Activated CD8-positive, alpha-beta T cell treated with anti-CD3 and anti-CD28 coated beads for 36 hours (primary cell): ENCODE data around the gene DNAH6. TPM values are rescaled to one million over a fixed set of nuclear protein-coding genes. Genes with fewer than 3 reads are reported as not detected.
"Not testable (repeated sequence)": the region's sequence is repeated elsewhere in the genome, so short reads cannot be mapped to it uniquely, and the experiment has no call there.

Experiments used
- ATAC-seq: fragments of 200-7000 bp; cut with Tn5 transposase; one replicate; pipeline ENCODE4 v1.10.0; 2021; ENCODE audit warnings: mild to moderate bottlenecking, moderate library complexity
- CTCF ChIA-PET: fragments of 350-600 bp; sonication (Branson Sonifier 250); formaldehyde crosslinking; loops from one replicate; lab custom pipeline; 2021; ENCODE audit warnings: antibody characterized with exemption; lab: Charles Lee
- POLR2A ChIA-PET: fragments of 350-600 bp; sonication (Branson Sonifier 250); formaldehyde crosslinking; loops from one replicate; lab custom pipeline; 2021; ENCODE audit warnings: antibody characterized with exemption; lab: Charles Lee
- DNase-seq: peaks from one replicate; pipeline ENCODE4 v3.0.0-alpha.2; 2020
- H3K27ac Mint-ChIP-seq: one replicate; pipeline ENCODE4 v1.8.0; 2021; ENCODE audit warnings: mild to moderate bottlenecking, mixed read lengths
- H3K27me3 Mint-ChIP-seq: one replicate; pipeline ENCODE4 v1.8.0; 2021; ENCODE audit warnings: mixed read lengths
- H3K36me3 Mint-ChIP-seq: one replicate; pipeline ENCODE4 v1.8.0; 2021; ENCODE audit warnings: low read depth, mixed read lengths
- H3K4me1 Mint-ChIP-seq: one replicate; pipeline ENCODE4 v1.8.0; 2021; ENCODE audit warnings: low read depth, mixed read lengths
- H3K4me3 Mint-ChIP-seq: one replicate; pipeline ENCODE4 v1.8.0; 2021; ENCODE audit warnings: mild to moderate bottlenecking, moderate library complexity, mixed read lengths
- H3K9me3 Mint-ChIP-seq: one replicate; pipeline ENCODE4 v1.8.0; 2021; ENCODE audit warnings: mixed read lengths
- intact Hi-C: fragments of 100-400 bp; cut with micrococcal nuclease; formaldehyde crosslinking; loops from one replicate; pipeline ENCODE4 v1.10.0; 2022
- total RNA-seq, 2 experiments: library from RNA; stranded (reverse); gene quantifications; one replicate each; pipeline ENCODE4 v1.2.3, GENCODE V29; 2021
- TF ChIP-seq, protein P1 (sequence below): fragments of 200-600 bp; IDR thresholded peaks from one replicate; pipeline ENCODE4 v1.8.0; 2022; ENCODE audit warnings: antibody characterized with exemption, mild to moderate bottlenecking

Gene DNAH6
- total RNA-seq, 2 experiments from 2014 or later, result 0.90 to 1.3 TPM

DNA sequence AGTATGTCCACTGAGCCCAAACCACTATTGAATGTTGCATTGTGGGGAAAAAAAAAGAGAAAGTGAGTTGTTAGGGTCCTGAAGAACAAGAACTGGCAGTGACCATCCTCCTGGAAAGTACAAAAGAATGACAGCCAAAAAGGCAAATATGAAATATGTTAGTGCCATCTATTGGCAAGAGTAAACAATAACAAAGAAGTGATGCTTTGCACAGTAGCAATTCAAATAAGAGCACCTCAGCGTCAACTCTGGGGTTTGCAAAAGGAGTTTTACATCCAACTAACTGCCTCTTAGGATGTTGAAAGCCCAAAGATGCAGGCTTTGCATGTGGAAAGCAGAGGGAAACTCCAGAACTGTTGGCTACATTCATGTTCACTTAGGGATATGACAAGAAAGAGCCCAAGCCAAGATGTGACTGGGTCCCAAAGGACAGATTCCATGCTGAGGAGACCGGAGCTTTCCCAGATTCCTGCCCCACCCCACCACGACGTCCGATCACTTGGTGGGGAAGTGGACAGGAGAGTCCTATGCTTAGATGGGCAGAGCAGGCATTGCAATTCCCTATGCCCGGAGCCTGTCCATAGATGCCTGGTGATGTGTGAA, 349.0 kb downstream of the DNAH6 start:
- peaks cover 80% of the 10 kb centered on the region for H3K4me1 Mint-ChIP-seq
- POLR2A ChIA-PET, result interaction anchor here (0.9 kb wide), 1 partner anchor 13 kb away, joined by 3 read pairs; no protein-coding TSS in a partner anchor
- ATAC-seq (peak; percentile 50), DNase-seq (no peak)
- peak overlapping the region; percentile 84 for H3K27ac Mint-ChIP-seq
- H3K4me3 Mint-ChIP-seq, result no peak overlapping the region
- TF ChIP-seq, protein P1, sequence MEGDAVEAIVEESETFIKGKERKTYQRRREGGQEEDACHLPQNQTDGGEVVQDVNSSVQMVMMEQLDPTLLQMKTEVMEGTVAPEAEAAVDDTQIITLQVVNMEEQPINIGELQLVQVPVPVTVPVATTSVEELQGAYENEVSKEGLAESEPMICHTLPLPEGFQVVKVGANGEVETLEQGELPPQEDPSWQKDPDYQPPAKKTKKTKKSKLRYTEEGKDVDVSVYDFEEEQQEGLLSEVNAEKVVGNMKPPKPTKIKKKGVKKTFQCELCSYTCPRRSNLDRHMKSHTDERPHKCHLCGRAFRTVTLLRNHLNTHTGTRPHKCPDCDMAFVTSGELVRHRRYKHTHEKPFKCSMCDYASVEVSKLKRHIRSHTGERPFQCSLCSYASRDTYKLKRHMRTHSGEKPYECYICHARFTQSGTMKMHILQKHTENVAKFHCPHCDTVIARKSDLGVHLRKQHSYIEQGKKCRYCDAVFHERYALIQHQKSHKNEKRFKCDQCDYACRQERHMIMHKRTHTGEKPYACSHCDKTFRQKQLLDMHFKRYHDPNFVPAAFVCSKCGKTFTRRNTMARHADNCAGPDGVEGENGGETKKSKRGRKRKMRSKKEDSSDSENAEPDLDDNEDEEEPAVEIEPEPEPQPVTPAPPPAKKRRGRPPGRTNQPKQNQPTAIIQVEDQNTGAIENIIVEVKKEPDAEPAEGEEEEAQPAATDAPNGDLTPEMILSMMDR, result peak; percentile 56
- peaks cover 2% of the 10 kb centered on the region for H3K9me3 Mint-ChIP-seq
- H3K27me3 Mint-ChIP-seq, result no peaks in the 10 kb centered on the region
- intact Hi-C loops, result loop anchor here (5.0 kb wide), 1 partner anchor 368 kb away; no protein-coding TSS in a partner anchor
- H3K36me3 Mint-ChIP-seq, result peaks cover 59% of the 10 kb centered on the region
- CTCF ChIA-PET, result interaction anchor here (0.6 to 1.9 kb wide), 13 partner anchors 12 to 339 kb away, joined by 3 to 7 read pairs (median 4); partner anchors contain the start of gene TRABD2A

DNA sequence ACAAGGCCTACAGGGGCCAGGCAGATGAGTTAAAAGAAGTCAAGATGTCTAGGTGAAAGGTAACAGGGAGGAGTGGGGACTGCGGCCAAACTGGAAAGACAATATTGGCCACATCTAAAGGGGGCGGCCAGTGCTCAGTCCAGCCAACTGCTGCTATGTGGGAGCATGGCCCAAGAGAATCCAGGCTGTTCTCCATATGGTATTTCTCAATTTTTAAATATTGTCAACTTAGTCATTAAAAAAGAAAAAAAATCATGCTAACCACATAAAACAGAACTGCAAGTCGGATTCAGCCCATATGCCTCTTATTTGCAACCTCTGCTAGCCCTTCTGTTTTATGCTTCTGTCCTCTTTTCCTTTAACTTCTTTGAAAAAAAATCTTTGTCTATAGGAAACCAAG, 349.8 kb downstream of the DNAH6 start:
- H3K27me3 Mint-ChIP-seq, result no peaks in the 10 kb centered on the region
- no peak for ATAC-seq
- peaks cover 2% of the 10 kb centered on the region for H3K9me3 Mint-ChIP-seq
- ChIA-PET POLR2A (no interaction called here), CTCF (interaction anchor here (0.6 to 2.5 kb wide), 6 partner anchors 11 to 339 kb away, joined by 3 to 8 read pairs (median 6); partner anchors contain the start of gene TRABD2A)
- TF ChIP-seq, protein P1, result no peak
- peaks cover 81% of the 10 kb centered on the region for H3K4me1 Mint-ChIP-seq
- peak overlapping the region; percentile 69 for H3K27ac Mint-ChIP-seq
- DNase-seq, result no peak
- H3K36me3 Mint-ChIP-seq, result peaks cover 62% of the 10 kb centered on the region
- no peak overlapping the region for H3K4me3 Mint-ChIP-seq
- intact Hi-C loops, result loop anchor here (5.0 kb wide), 1 partner anchor 369 kb away; no protein-coding TSS in a partner anchor

DNA sequence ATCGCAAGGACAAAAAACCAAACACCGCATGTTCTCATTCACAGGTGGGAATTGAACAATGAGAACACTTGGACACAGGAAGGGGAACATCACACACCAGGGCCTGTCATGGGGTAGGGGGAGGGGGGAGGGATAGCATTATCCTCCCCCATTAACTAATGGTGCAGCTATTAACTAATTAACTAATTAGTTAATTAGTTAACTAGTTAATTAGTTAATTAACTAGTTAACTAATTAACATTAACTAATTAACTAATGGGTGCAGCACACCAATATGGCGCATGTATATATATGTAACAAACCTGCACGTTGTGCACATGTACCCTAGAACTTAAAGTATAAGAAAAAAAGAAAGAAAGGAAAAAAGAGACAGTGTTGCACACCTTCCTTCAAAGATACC, 352.0 kb downstream of the DNAH6 start:
- not testable (repeated sequence) for H3K9me3 Mint-ChIP-seq, H3K27me3 Mint-ChIP-seq, H3K27ac Mint-ChIP-seq, DNase-seq, ATAC-seq, H3K4me3 Mint-ChIP-seq
- ChIA-PET CTCF (interaction anchor here (0.9 to 2.5 kb wide), 4 partner anchors 8 to 127 kb away, joined by 3 to 8 read pairs (median 3); no protein-coding TSS in a partner anchor), POLR2A (interaction anchor here (1.0 kb wide), 1 partner anchor 70 kb away, joined by 3 read pairs; no protein-coding TSS in a partner anchor)
- H3K36me3 Mint-ChIP-seq, result peaks cover 60% of the 10 kb centered on the region
- H3K4me1 Mint-ChIP-seq, result peaks cover 74% of the 10 kb centered on the region
- intact Hi-C loops, result loop anchor here (5.0 kb wide), 1 partner anchor 371 kb away; no protein-coding TSS in a partner anchor

Other genes with a start within 250 kb of the DNAH6 start
- gene SUCLG1, start 57.2 kb upstream of the DNAH6 start, total RNA-seq, result 10 to 100 TPM; 69.0 to 69.1 TPM